WTC11 (cell line): ENCODE results near the gene PRELID2. TPM values are rescaled to one million over a fixed set of nuclear protein-coding genes. Genes with fewer than 3 reads are reported as not detected.

ENCODE experiments used
- ATAC-seq: fragments of 200-7000 bp; cut with Tn5 transposase; 2 replicates; pipeline ENCODE4 v1.10.0; 2021; ENCODE audit warnings: mild to moderate bottlenecking, moderate library complexity
- CTCF ChIA-PET: fragments of 300-600 bp; sonication (Branson Sonifier 250); formaldehyde crosslinking; loops from one replicate; lab custom pipeline; 2021; ENCODE audit warnings: antibody characterized with exemption; lab: Charles Lee
- POLR2A ChIA-PET: fragments of 350-600 bp; sonication (Branson Sonifier 250); formaldehyde crosslinking; loops from one replicate; lab custom pipeline; 2021; ENCODE audit warnings: antibody characterized with exemption; lab: Charles Lee
- DNase-seq: peaks from one replicate; pipeline ENCODE4 v3.0.0; 2021; ENCODE audit warnings: low spot score
- H3K27ac Mint-ChIP-seq: 2 replicates; pipeline ENCODE4 v1.8.0; 2021; ENCODE audit warnings: mixed read lengths
- H3K27me3 Mint-ChIP-seq: 2 replicates; pipeline ENCODE4 v1.8.0; 2021; ENCODE audit warnings: low read depth, mild to moderate bottlenecking, moderate library complexity, mixed read lengths
- H3K36me3 Mint-ChIP-seq: 2 replicates; pipeline ENCODE4 v1.8.0; 2021; ENCODE audit warnings: mixed read lengths
- H3K4me1 Mint-ChIP-seq: 2 replicates; pipeline ENCODE4 v1.8.0; 2022; ENCODE audit warnings: mixed read lengths
- H3K4me3 Mint-ChIP-seq: 2 replicates; pipeline ENCODE4 v1.8.0; 2021; ENCODE audit warnings: mild to moderate bottlenecking, moderate library complexity, mixed read lengths
- H3K9me3 Mint-ChIP-seq: 2 replicates; pipeline ENCODE4 v1.8.0; 2021; ENCODE audit warnings: mixed read lengths
- ARID4B ChIP-seq: sonication (generic); formaldehyde crosslinking; IDR thresholded peaks from 2 replicates; pipeline ENCODE4 v1.8.0; 2023; ENCODE audit warnings: missing genetic modification reagents, mild to moderate bottlenecking, borderline replicate concordance
- ATF3 ChIP-seq: sonication (generic); formaldehyde crosslinking; conservative IDR thresholded peaks from 2 replicates; pipeline ENCODE4 v1.8.1; 2022; ENCODE audit warnings: mild to moderate bottlenecking, missing genetic modification reagents
- GTF2I ChIP-seq: fragments of 250-450 bp; sonication (Bioruptor Pico); conservative IDR thresholded peaks from 2 replicates; pipeline ENCODE4 v1.4.0; 2021; ENCODE audit warnings: mild to moderate bottlenecking
- IRF2 ChIP-seq: sonication (generic); formaldehyde crosslinking; IDR thresholded peaks from 2 replicates; pipeline ENCODE4 v1.8.0; 2022; ENCODE audit warnings: low read depth, missing genetic modification reagents, borderline replicate concordance
- JAZF1 ChIP-seq: fragments of 250-450 bp; sonication (Bioruptor Pico); IDR thresholded peaks from 2 replicates; pipeline ENCODE4 v1.9.0; 2021; ENCODE audit warnings: moderate library complexity, mild to moderate bottlenecking, inconsistent platforms
- MLX ChIP-seq: sonication (generic); formaldehyde crosslinking; IDR thresholded peaks from 2 replicates; pipeline ENCODE4 v1.8.1; 2023; ENCODE audit warnings: mild to moderate bottlenecking, missing genetic modification reagents, moderate library complexity
- MYBL2 ChIP-seq: sonication (generic); formaldehyde crosslinking; IDR thresholded peaks from 2 replicates; pipeline ENCODE4 v1.8.1; 2023; ENCODE audit warnings: mild to moderate bottlenecking, moderate library complexity, missing genetic modification reagents
- OVOL2 ChIP-seq: fragments of 250-450 bp; sonication (Bioruptor Pico); IDR thresholded peaks from 2 replicates; pipeline ENCODE4 v1.9.0; 2021; ENCODE audit warnings: mild to moderate bottlenecking, borderline replicate concordance
- SMAD3 ChIP-seq: sonication (generic); formaldehyde crosslinking; IDR thresholded peaks from 2 replicates; pipeline ENCODE4 v1.8.0; 2022; ENCODE audit warnings: missing genetic modification reagents, mild to moderate bottlenecking, borderline replicate concordance
- SP1 ChIP-seq: sonication (generic); formaldehyde crosslinking; conservative IDR thresholded peaks from 2 replicates; pipeline ENCODE4 v1.8.1; 2022; ENCODE audit warnings: missing genetic modification reagents
- TCF7 ChIP-seq: sonication (generic); formaldehyde crosslinking; IDR thresholded peaks from 2 replicates; pipeline ENCODE4 v1.8.0; 2022; ENCODE audit warnings: mild to moderate bottlenecking, low read depth, missing genetic modification reagents, moderate library complexity
- TEAD4 ChIP-seq: sonication (generic); formaldehyde crosslinking; IDR thresholded peaks from 2 replicates; pipeline ENCODE4 v1.8.0; 2022; ENCODE audit warnings: mild to moderate bottlenecking, missing genetic modification reagents
- ZNF232 ChIP-seq: sonication (generic); formaldehyde crosslinking; IDR thresholded peaks from 2 replicates; pipeline ENCODE4 v1.8.0; 2022; ENCODE audit warnings: mild to moderate bottlenecking, missing genetic modification reagents
- ZNF263 ChIP-seq: sonication (generic); formaldehyde crosslinking; IDR thresholded peaks from 2 replicates; pipeline ENCODE4 v1.8.1; 2022; ENCODE audit warnings: low read depth, mild to moderate bottlenecking, moderate library complexity, missing genetic modification reagents
- ZSCAN18 ChIP-seq: fragments of 250-450 bp; sonication (Bioruptor Pico); IDR thresholded peaks from 2 replicates; pipeline ENCODE4 v2.1.2; 2022; ENCODE audit warnings: mild to moderate bottlenecking, moderate library complexity
- total RNA-seq: library from RNA; stranded (reverse); gene quantifications from 3 replicates; pipeline ENCODE4 v1.2.3, GENCODE V29; 2021
- TF ChIP-seq, protein P1 (sequence below): sonication (generic); formaldehyde crosslinking; conservative IDR thresholded peaks from 2 replicates; pipeline ENCODE4 v1.8.1; 2023; ENCODE audit warnings: mild to moderate bottlenecking, low read depth, missing genetic modification reagents, moderate library complexity
- TF ChIP-seq, protein P2 (sequence below): sonication (generic); formaldehyde crosslinking; IDR thresholded peaks from 2 replicates; pipeline ENCODE4 v1.8.0; 2023; ENCODE audit warnings: missing genetic modification reagents
- TF ChIP-seq, protein P3 (sequence below): fragments of 250-450 bp; sonication (Bioruptor Pico); IDR thresholded peaks from 2 replicates; pipeline ENCODE4 v1.9.0; 2021; ENCODE audit warnings: moderate library complexity, mild to moderate bottlenecking, inconsistent platforms, borderline replicate concordance
- TF ChIP-seq, protein P4 (sequence below): fragments of 250-450 bp; sonication (Bioruptor Pico); IDR thresholded peaks from 2 replicates; pipeline ENCODE4 v1.9.0; 2021; ENCODE audit warnings: mild to moderate bottlenecking, borderline replicate concordance

PRELID2 gene
- total RNA-seq, 1 experiment from 2014 or later: 10.0 TPM

- no peak overlapping the region for H3K4me3 Mint-ChIP-seq
- CTCF ChIA-PET: no interaction called here
- TF ChIP-seq SMAD3 (CRISPR knock-in tag) (no peak), ATF3 (no peak), SP1 (CRISPR knock-in tag) (no peak), TEAD4 (CRISPR knock-in tag) (no peak), MLX (CRISPR knock-in tag) (no peak), ZSCAN18 (CRISPR knock-in tag) (no peak), OVOL2 (CRISPR knock-in tag) (no peak), TCF7 (CRISPR knock-in tag) (no peak), MYBL2 (CRISPR knock-in tag) (no peak), GTF2I (no peak)
- TF ChIP-seq, protein P1, sequence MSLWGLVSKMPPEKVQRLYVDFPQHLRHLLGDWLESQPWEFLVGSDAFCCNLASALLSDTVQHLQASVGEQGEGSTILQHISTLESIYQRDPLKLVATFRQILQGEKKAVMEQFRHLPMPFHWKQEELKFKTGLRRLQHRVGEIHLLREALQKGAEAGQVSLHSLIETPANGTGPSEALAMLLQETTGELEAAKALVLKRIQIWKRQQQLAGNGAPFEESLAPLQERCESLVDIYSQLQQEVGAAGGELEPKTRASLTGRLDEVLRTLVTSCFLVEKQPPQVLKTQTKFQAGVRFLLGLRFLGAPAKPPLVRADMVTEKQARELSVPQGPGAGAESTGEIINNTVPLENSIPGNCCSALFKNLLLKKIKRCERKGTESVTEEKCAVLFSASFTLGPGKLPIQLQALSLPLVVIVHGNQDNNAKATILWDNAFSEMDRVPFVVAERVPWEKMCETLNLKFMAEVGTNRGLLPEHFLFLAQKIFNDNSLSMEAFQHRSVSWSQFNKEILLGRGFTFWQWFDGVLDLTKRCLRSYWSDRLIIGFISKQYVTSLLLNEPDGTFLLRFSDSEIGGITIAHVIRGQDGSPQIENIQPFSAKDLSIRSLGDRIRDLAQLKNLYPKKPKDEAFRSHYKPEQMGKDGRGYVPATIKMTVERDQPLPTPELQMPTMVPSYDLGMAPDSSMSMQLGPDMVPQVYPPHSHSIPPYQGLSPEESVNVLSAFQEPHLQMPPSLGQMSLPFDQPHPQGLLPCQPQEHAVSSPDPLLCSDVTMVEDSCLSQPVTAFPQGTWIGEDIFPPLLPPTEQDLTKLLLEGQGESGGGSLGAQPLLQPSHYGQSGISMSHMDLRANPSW (CRISPR knock-in tag): no peak
- TF ChIP-seq, protein P2, sequence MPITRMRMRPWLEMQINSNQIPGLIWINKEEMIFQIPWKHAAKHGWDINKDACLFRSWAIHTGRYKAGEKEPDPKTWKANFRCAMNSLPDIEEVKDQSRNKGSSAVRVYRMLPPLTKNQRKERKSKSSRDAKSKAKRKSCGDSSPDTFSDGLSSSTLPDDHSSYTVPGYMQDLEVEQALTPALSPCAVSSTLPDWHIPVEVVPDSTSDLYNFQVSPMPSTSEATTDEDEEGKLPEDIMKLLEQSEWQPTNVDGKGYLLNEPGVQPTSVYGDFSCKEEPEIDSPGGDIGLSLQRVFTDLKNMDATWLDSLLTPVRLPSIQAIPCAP (CRISPR knock-in tag): no peak
- TF ChIP-seq, protein P3, sequence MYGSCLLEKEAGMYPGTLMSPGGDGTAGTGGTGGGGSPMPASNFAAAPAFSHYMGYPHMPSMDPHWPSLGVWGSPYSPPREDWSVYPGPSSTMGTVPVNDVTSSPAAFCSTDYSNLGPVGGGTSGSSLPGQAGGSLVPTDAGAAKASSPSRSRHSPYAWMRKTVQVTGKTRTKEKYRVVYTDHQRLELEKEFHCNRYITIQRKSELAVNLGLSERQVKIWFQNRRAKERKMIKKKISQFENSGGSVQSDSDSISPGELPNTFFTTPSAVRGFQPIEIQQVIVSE (CRISPR knock-in tag): no peak
Observed at GRCh38 chr5:145805819-145806218, 29.3 kb downstream of the PRELID2 start.

DNA sequence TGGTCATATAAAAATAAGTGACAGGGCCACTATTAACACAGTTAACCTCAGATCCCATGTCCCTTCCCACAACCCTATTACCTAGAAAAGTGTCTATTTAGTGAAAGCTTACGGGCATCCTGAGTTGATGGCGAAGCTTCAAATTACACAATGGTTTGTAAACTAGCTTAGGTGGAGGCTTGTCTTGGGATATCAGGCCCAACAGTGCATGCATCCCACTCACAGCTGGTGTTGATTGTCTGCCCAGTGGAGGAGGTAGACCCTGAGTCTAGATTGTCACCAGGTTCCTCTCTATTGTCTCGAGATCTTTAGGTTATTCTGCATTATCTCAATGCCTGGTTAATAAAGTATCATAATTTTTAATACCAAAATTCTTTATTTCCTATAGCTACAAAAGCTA, 30.4 kb downstream of the PRELID2 start:
- ATAC-seq (peak; percentile 75), DNase-seq (no peak)
- Mint-ChIP-seq H3K9me3 (no peaks in the 10 kb centered on the region), H3K4me1 (peaks cover 22% of the 10 kb centered on the region), H3K27ac (no peak overlapping the region), H3K4me3 (no peak overlapping the region), H3K36me3 (no peaks in the 10 kb centered on the region), H3K27me3 (no peaks in the 10 kb centered on the region)
- ChIA-PET CTCF (interaction anchor here (1.1 to 1.5 kb wide), 2 partner anchors 13 to 21 kb away, joined by 3 to 4 read pairs; no protein-coding TSS in a partner anchor), POLR2A (no interaction called here)
- TF ChIP-seq ARID4B (CRISPR knock-in tag) (no peak), ZNF232 (CRISPR knock-in tag) (no peak), ZNF263 (no peak), IRF2 (CRISPR knock-in tag) (no peak), JAZF1 (no peak)
- TF ChIP-seq, protein P4, sequence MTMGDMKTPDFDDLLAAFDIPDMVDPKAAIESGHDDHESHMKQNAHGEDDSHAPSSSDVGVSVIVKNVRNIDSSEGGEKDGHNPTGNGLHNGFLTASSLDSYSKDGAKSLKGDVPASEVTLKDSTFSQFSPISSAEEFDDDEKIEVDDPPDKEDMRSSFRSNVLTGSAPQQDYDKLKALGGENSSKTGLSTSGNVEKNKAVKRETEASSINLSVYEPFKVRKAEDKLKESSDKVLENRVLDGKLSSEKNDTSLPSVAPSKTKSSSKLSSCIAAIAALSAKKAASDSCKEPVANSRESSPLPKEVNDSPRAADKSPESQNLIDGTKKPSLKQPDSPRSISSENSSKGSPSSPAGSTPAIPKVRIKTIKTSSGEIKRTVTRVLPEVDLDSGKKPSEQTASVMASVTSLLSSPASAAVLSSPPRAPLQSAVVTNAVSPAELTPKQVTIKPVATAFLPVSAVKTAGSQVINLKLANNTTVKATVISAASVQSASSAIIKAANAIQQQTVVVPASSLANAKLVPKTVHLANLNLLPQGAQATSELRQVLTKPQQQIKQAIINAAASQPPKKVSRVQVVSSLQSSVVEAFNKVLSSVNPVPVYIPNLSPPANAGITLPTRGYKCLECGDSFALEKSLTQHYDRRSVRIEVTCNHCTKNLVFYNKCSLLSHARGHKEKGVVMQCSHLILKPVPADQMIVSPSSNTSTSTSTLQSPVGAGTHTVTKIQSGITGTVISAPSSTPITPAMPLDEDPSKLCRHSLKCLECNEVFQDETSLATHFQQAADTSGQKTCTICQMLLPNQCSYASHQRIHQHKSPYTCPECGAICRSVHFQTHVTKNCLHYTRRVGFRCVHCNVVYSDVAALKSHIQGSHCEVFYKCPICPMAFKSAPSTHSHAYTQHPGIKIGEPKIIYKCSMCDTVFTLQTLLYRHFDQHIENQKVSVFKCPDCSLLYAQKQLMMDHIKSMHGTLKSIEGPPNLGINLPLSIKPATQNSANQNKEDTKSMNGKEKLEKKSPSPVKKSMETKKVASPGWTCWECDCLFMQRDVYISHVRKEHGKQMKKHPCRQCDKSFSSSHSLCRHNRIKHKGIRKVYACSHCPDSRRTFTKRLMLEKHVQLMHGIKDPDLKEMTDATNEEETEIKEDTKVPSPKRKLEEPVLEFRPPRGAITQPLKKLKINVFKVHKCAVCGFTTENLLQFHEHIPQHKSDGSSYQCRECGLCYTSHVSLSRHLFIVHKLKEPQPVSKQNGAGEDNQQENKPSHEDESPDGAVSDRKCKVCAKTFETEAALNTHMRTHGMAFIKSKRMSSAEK (CRISPR knock-in tag): no peak

More at GRCh38 chr5:145805819-145806218, 29.3 kb downstream of the PRELID2 start:
- POLR2A ChIA-PET: no interaction called here
- peaks cover 22% of the 10 kb centered on the region for H3K4me1 Mint-ChIP-seq
- H3K36me3 Mint-ChIP-seq: no peaks in the 10 kb centered on the region
- ATAC-seq (no peak), DNase-seq (no peak)
- no peaks in the 10 kb centered on the region for H3K9me3 Mint-ChIP-seq
- no peaks in the 10 kb centered on the region for H3K27me3 Mint-ChIP-seq
- H3K27ac Mint-ChIP-seq: no peak overlapping the region
